HCT116 (cell line): ENCODE data around the gene ADGRA1. TPM values are rescaled to one million over a fixed set of nuclear protein-coding genes. Genes with fewer than 3 reads are reported as not detected.
"Not testable (repeated sequence)": the region's sequence is repeated elsewhere in the genome, so short reads cannot be mapped to it uniquely, and the experiment has no call there.

Experiments
- ATAC-seq: fragments of 200-7000 bp; cut with Tn5 transposase; 2 replicates; pipeline ENCODE4 v1.9.1; 2020; ENCODE audit warnings: mild to moderate bottlenecking, moderate library complexity
- BruUV-seq: library from RNA; stranded (reverse); fragments of 400-500 nt; replicated peaks from 2 replicates; lab custom pipeline; 2021; lab: Mats Ljungman, UMichigan
- CTCF ChIA-PET: fragments of 300-600 bp; sonication (Branson Sonifier 250); formaldehyde crosslinking; loops from one replicate; lab custom pipeline; 2021; ENCODE audit warnings: antibody characterized with exemption; lab: Charles Lee
- POLR2A ChIA-PET: fragments of 300-600, 350-600 bp; sonication (Branson Sonifier 250); formaldehyde crosslinking; loops from one replicate; lab custom pipeline; 2021; ENCODE audit warnings: antibody characterized with exemption; lab: Charles Lee
- RAD21 ChIA-PET, 2 experiments: fragments of 300-600 bp; sonication (Branson Sonifier 250); formaldehyde crosslinking; loops; one replicate each; lab custom pipeline; 2023; ENCODE audit warnings: low total read pairs in 2 of 2; ENCODE audit not compliant: uncharacterized antibody in 2 of 2, unreplicated experiment in 2 of 2, low non-redundant PET in 1 of 2; lab: Charles Lee
- DNase-seq: peaks from one replicate; pipeline ENCODE4 v3.0.0-alpha.2; 2010; ENCODE audit warnings: low read depth, low spot score
- H2AFZ ChIP-seq: fragments of 200-600 bp; shearing (Covaris generic), sonication (generic); 2 replicates; pipeline ENCODE4 v1.6.1; 2017; ENCODE audit warnings: low read depth, mixed run types, mixed read lengths, antibody characterized with exemption, low read length; ENCODE audit not compliant: poor library complexity, severe bottlenecking
- H3K27ac ChIP-seq: 2 replicates; pipeline ENCODE4 v1.5.1; 2012; ENCODE audit warnings: low read depth, low read length
- H3K27me3 ChIP-seq: fragments of 200-600 bp; sonication (generic); 2 replicates; pipeline ENCODE4 v1.6.1; 2016; ENCODE audit warnings: mixed run types, low read length, mixed read lengths; ENCODE audit not compliant: insufficient read depth
- H3K36me3 ChIP-seq, 2 experiments: fragments of 200-500 bp in 1 of 2; fragments of 200-600 bp in 1 of 2; sonication (Bioruptor generic) in 1 of 2; sonication (generic) in 1 of 2; 2 replicates each; pipeline versions ENCODE4 v1.5.1 to v1.6.1; 2014 to 2016; ENCODE audit warnings: low read length in 2 of 2, inconsistent platforms in 1 of 2, mixed read lengths in 1 of 2, mixed run types in 1 of 2; ENCODE audit not compliant: insufficient read depth in 2 of 2, control insufficient read depth in 1 of 2
- H3K4me1 ChIP-seq, 2 experiments: fragments of 200-600 bp in 1 of 2; sonication (generic) in 1 of 2; 2 replicates each; pipeline versions ENCODE4 v1.5.1 to v1.6.1; 2012 to 2017; ENCODE audit warnings: low read length in 2 of 2, inconsistent platforms in 1 of 2, mild to moderate bottlenecking in 1 of 2, mixed read lengths in 1 of 2, mixed run types in 1 of 2, moderate library complexity in 1 of 2; ENCODE audit not compliant: insufficient read depth in 2 of 2, control insufficient read depth in 1 of 2
- H3K4me2 ChIP-seq: fragments of 200-600 bp; sonication (generic); 2 replicates; pipeline ENCODE4 v1.6.1; 2017; ENCODE audit warnings: mixed run types, low read length, mixed read lengths
- H3K4me3 ChIP-seq, 2 experiments: fragments of 200-600 bp in 1 of 2; sonication (generic) in 1 of 2; replicated peaks in 1 of 2; 2 replicates each; pipeline ENCODE4 v1.5.1; 2011 to 2016; ENCODE audit warnings: low read length in 2 of 2, control low read depth in 1 of 2, low read depth in 1 of 2, mild to moderate bottlenecking in 1 of 2, mixed read lengths in 1 of 2, mixed run types in 1 of 2
- H3K79me2 ChIP-seq: fragments of 200-600 bp; sonication (generic); 2 replicates; pipeline ENCODE4 v1.6.1; 2017; ENCODE audit warnings: mild to moderate bottlenecking, mixed run types, low read length, moderate library complexity, mixed read lengths; ENCODE audit not compliant: insufficient read depth
- H3K9ac ChIP-seq: fragments of 200-600 bp; sonication (generic); 2 replicates; pipeline ENCODE4 v1.6.1; 2016; ENCODE audit warnings: low read length, mixed read lengths
- H3K9me2 ChIP-seq: fragments of 200-600 bp; sonication (generic), shearing (Covaris generic); 2 replicates; pipeline ENCODE4 v1.6.1; 2017; ENCODE audit warnings: mixed run types, mild to moderate bottlenecking, moderate library complexity; ENCODE audit not compliant: insufficient read depth
- H3K9me3 ChIP-seq, 2 experiments: fragments of 200-500 bp in 1 of 2; fragments of 200-600 bp in 1 of 2; sonication (Bioruptor generic) in 1 of 2; sonication (generic) in 1 of 2; 2 replicates each; pipeline ENCODE4 v1.6.1; 2014 to 2017; ENCODE audit warnings: low read length in 2 of 2, mixed read lengths in 2 of 2, inconsistent platforms in 1 of 2, low read depth in 1 of 2, mild to moderate bottlenecking in 1 of 2, mixed run types in 1 of 2, moderate library complexity in 1 of 2; ENCODE audit not compliant: control insufficient read depth in 1 of 2, insufficient read depth in 1 of 2
- H4K20me1 ChIP-seq: fragments of 200-600 bp; sonication (generic), shearing (Covaris generic); 2 replicates; pipeline ENCODE4 v1.6.1; 2017; ENCODE audit warnings: mixed run types, mild to moderate bottlenecking, moderate library complexity; ENCODE audit not compliant: insufficient read depth
- CEBPB ChIP-seq: IDR thresholded peaks from 2 replicates; pipeline ENCODE4 v1.6.1; 2012; ENCODE audit warnings: low read depth
- EGR1 ChIP-seq: IDR thresholded peaks from 2 replicates; pipeline ENCODE4 v1.6.1; 2012; ENCODE audit warnings: low read depth
- EZH2phosphoT487 ChIP-seq: fragments of 200-600 bp; IDR thresholded peaks from 2 replicates; pipeline ENCODE4 v1.6.1; 2018; ENCODE audit warnings: antibody characterized with exemption, borderline replicate concordance
- POLR2A ChIP-seq: IDR thresholded peaks from 2 replicates; pipeline ENCODE4 v1.7.0; 2011; ENCODE audit warnings: borderline replicate concordance; ENCODE audit not compliant: insufficient read depth, insufficient read length; ENCODE audit errors: extremely low read depth
- SIN3A ChIP-seq: IDR thresholded peaks from 2 replicates; pipeline ENCODE4 v1.6.1; 2012; ENCODE audit warnings: low read depth
- TCF7L2 ChIP-seq: IDR thresholded peaks from 2 replicates; pipeline ENCODE4 v1.7.0; 2011; ENCODE audit warnings: borderline replicate concordance, inconsistent platforms; ENCODE audit not compliant: insufficient read depth, insufficient read length; ENCODE audit errors: extremely low read depth
- ZFX ChIP-seq: fragments of 450-650 bp; IDR thresholded peaks from 2 replicates; pipeline ENCODE4 v1.6.1; 2017
- intact Hi-C: fragments of 100-400 bp; cut with micrococcal nuclease; formaldehyde crosslinking; loops from 2 replicates; pipeline ENCODE4 v1.10.0; 2022
- total RNA-seq: library from RNA; stranded (reverse); gene quantifications from one replicate; pipeline ENCODE4 v1.2.1, GENCODE V29; 2021; ENCODE audit not compliant: unreplicated experiment
- TF ChIP-seq, protein P1 (sequence below): IDR thresholded peaks from 2 replicates; pipeline ENCODE4 v1.6.1; 2012
- TF ChIP-seq, protein P2 (sequence below), 3 experiments: fragments of 200-600 bp in 1 of 3; sonication (generic) in 1 of 3; IDR thresholded peaks in 2 of 3; conservative IDR thresholded peaks in 1 of 3; 2 replicates each; pipeline ENCODE4 v1.5.1; 2012 to 2017; ENCODE audit warnings: low read depth in 2 of 3, low read length in 2 of 3, antibody characterized with exemption in 1 of 3, borderline replicate concordance in 1 of 3, control low read depth in 1 of 3, mild to moderate bottlenecking in 1 of 3, mixed read lengths in 1 of 3, mixed run types in 1 of 3, moderate library complexity in 1 of 3; ENCODE audit not compliant: insufficient read depth in 1 of 3
- TF ChIP-seq, protein P3 (sequence below): IDR thresholded peaks from 2 replicates; pipeline ENCODE4 v1.6.1; 2012; ENCODE audit warnings: low read depth

ADGRA1 gene
- total RNA-seq, 1 experiment from 2014 or later: not detected

DNA sequence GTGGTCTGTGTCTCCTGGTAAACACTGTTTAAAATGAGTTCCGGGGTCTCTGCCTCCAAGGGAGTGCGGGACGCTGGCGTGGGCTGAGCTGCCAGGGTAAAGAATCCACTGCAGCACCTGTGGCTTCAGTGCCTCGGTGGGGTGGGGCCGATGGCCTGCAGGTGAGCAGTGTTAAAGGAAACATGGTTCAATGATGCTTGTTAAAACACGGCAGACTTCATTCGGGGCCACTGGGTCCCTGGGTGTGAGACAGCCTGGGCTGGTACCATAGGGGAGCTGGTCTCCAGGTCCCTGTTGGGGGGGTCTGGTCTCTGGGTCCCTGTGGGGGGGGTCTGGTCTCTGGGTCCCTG, 47.4 kb downstream of the ADGRA1 start:
- CTCF ChIA-PET: no interaction called here
- Histone ChIP-seq H2AFZ (no peak overlapping the region), H3K4me1 (peaks cover 0 to 5% of the 10 kb centered on the region in 2 experiments; a peak in 1 of 4 replicates), H3K9me2 (no peaks in the 10 kb centered on the region)
- RAD21 ChIA-PET: no interaction called here
- TF ChIP-seq, protein P1, sequence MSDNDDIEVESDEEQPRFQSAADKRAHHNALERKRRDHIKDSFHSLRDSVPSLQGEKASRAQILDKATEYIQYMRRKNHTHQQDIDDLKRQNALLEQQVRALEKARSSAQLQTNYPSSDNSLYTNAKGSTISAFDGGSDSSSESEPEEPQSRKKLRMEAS: no peak
- TF ChIP-seq ZFX: no peak
- TF ChIP-seq POLR2A: no peak
- no peak for TF ChIP-seq SIN3A
- no peak for TF ChIP-seq TCF7L2
- TF ChIP-seq, protein P2, sequence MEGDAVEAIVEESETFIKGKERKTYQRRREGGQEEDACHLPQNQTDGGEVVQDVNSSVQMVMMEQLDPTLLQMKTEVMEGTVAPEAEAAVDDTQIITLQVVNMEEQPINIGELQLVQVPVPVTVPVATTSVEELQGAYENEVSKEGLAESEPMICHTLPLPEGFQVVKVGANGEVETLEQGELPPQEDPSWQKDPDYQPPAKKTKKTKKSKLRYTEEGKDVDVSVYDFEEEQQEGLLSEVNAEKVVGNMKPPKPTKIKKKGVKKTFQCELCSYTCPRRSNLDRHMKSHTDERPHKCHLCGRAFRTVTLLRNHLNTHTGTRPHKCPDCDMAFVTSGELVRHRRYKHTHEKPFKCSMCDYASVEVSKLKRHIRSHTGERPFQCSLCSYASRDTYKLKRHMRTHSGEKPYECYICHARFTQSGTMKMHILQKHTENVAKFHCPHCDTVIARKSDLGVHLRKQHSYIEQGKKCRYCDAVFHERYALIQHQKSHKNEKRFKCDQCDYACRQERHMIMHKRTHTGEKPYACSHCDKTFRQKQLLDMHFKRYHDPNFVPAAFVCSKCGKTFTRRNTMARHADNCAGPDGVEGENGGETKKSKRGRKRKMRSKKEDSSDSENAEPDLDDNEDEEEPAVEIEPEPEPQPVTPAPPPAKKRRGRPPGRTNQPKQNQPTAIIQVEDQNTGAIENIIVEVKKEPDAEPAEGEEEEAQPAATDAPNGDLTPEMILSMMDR (IDR thresholded peaks at IDR 0.05 in 2 of 3, conservative IDR thresholded peaks at IDR 0.05 in 1 of 3; ENCODE audit: borderline replicate concordance in 1 of 3, insufficient read depth in 1 of 3, low read depth in 2 of 3, low read length in 2 of 3): no peak
- TF ChIP-seq, protein P3, sequence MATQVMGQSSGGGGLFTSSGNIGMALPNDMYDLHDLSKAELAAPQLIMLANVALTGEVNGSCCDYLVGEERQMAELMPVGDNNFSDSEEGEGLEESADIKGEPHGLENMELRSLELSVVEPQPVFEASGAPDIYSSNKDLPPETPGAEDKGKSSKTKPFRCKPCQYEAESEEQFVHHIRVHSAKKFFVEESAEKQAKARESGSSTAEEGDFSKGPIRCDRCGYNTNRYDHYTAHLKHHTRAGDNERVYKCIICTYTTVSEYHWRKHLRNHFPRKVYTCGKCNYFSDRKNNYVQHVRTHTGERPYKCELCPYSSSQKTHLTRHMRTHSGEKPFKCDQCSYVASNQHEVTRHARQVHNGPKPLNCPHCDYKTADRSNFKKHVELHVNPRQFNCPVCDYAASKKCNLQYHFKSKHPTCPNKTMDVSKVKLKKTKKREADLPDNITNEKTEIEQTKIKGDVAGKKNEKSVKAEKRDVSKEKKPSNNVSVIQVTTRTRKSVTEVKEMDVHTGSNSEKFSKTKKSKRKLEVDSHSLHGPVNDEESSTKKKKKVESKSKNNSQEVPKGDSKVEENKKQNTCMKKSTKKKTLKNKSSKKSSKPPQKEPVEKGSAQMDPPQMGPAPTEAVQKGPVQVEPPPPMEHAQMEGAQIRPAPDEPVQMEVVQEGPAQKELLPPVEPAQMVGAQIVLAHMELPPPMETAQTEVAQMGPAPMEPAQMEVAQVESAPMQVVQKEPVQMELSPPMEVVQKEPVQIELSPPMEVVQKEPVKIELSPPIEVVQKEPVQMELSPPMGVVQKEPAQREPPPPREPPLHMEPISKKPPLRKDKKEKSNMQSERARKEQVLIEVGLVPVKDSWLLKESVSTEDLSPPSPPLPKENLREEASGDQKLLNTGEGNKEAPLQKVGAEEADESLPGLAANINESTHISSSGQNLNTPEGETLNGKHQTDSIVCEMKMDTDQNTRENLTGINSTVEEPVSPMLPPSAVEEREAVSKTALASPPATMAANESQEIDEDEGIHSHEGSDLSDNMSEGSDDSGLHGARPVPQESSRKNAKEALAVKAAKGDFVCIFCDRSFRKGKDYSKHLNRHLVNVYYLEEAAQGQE: no peak
- TF ChIP-seq CEBPB: no peak
- no peak for TF ChIP-seq EZH2phosphoT487
- no peak for TF ChIP-seq EGR1
- TF ChIP-seq, all 23 proteins: peak for 0
- ATAC-seq (no peak), DNase-seq (no peak)
- POLR2A ChIA-PET: no interaction called here
- intact Hi-C loops: no loop called here
- H3K79me2 ChIP-seq: no peaks in the 10 kb centered on the region
- H4K20me1 ChIP-seq: no peaks in the 10 kb centered on the region
- no peak overlapping the region for H3K9ac ChIP-seq
- no peak overlapping the region for H3K4me2 ChIP-seq
- H3K4me3 ChIP-seq: no peak overlapping the region
- H3K27ac ChIP-seq: no peak overlapping the region
- no peaks in the 10 kb centered on the region for H3K36me3 ChIP-seq
- no peaks in the 10 kb centered on the region for H3K9me3 ChIP-seq
- no TSS peak for BruUV-seq
- H3K27me3 ChIP-seq: no peaks in the 10 kb centered on the region

DNA sequence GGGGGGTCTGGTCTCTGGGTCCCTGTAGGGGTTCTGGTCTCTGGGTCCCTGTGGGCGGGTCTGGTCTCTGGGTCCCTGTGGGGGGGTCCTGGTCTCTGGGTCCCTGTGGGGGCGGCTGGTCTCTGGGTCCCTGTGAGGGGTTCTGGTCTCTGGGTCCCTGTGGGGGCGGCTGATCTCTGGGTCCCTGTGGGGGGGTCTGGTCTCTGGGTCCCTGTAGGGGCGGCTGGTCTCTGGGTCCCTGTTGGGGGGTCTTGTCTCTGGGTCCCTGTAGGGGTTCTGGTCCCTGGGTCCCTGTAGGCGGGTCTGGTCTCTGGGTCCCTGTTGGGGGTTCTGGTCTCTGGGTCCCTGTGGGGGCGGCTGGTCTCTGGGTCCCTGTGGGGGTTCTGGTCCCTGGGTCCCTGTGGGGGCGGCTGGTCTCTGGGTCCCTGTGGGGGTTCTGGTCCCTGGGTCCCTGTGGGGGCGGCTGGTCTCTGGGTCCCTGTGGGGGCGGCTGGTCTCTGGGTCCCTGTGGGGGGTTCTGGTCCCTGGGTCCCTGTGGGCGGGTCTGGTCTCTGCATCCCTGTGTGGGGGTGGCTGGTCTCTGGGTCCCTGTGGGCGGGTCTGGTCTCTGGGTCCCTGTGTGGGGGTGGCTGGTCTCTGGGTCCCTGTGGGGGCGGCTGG, 49.9 kb downstream of the ADGRA1 start:
- RAD21 ChIA-PET, H3K9me2 ChIP-seq, H3K4me1 ChIP-seq, H3K27ac ChIP-seq, POLR2A ChIA-PET, H3K36me3 ChIP-seq, CTCF ChIA-PET, intact Hi-C loops, H3K9me3 ChIP-seq, DNase-seq, H3K4me3 ChIP-seq, H2AFZ ChIP-seq, H3K9ac ChIP-seq, H3K27me3 ChIP-seq, ATAC-seq, BruUV-seq, H3K4me2 ChIP-seq, H4K20me1 ChIP-seq, H3K79me2 ChIP-seq: not testable (repeated sequence)
